ENCODE data around the gene SKAP2. TPM values are rescaled to one million over a fixed set of nuclear protein-coding genes. Genes with fewer than 3 reads are reported as not detected.

The SKAP2 gene
- total and polyA plus RNA-seq, 4 donors: 17.6 to 70.4 (median 38.2) TPM

DNA sequence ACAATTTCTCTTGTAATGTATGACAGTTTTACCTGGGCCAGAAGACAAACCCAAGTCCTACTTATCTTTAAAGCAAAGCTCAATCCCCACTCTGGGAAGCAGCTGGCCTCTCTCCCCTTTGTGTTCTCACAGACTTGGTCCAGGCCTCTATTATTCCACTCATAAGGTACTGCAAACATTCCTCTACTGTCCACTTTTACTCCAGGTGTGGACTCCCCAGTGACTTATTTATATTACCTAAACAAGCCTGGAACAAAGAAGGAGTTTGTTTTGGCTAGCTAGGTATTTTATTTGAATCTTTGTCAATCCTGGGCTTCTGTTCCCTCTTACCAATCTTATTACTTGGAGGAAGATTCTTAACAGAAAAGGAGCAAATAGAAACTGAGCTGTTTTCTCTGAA is 163.5 kb downstream of the SKAP2 start:
- Histone ChIP-seq H3K4me3 (ENCODE audit: low read depth, low read length) (no peak overlapping the region), H3K36me3 (ENCODE audit: control insufficient read depth, insufficient read depth, low read length) (no peaks in the 10 kb centered on the region), H3K4me1 (ENCODE audit: control insufficient read depth, insufficient read depth, low read length) (no peaks in the 10 kb centered on the region), H3K27ac (ENCODE audit: low read depth, low read length) (no peak overlapping the region), H3K27me3 (ENCODE audit: control insufficient read depth, insufficient read depth, low read length) (no peaks in the 10 kb centered on the region), H3K9me3 (ENCODE audit: control insufficient read depth, insufficient read depth, low read length) (no peaks in the 10 kb centered on the region)
- DNase-seq (ENCODE audit: low read depth in 4 of 6, low spot score in 6 of 6): no peak

DNA sequence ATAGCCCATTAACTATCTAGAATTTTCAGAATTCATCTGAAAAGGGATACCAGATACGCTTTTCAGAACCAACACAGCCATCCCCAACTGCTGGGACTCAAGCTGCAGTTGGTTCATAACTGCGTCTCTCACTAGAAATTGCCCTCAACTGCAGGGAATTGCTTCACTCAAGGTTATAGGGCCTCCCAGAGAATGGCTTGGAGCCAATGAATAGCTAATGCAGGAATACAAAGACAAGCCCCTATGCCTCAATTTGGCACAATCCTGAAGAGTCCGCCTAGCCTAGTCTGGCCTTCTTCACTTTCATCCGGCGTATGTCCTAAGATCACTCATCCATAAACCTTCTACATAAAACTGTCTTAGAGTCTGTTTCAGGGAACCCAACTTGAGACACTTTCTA is 164.0 kb downstream of the SKAP2 start:
- H3K27me3 ChIP-seq (ENCODE audit: control insufficient read depth, insufficient read depth, low read length): no peaks in the 10 kb centered on the region
- no peaks in the 10 kb centered on the region for H3K9me3 ChIP-seq (ENCODE audit: control insufficient read depth, insufficient read depth, low read length)
- H3K27ac ChIP-seq (ENCODE audit: low read depth, low read length): no peak overlapping the region
- 61% methylated on average over 5 of the region's 5 CpGs for WGBS (ENCODE audit: insufficient coverage)
- DNase-seq (ENCODE audit: low read depth in 4 of 6, low spot score in 6 of 6): no peak
- no peaks in the 10 kb centered on the region for H3K36me3 ChIP-seq (ENCODE audit: control insufficient read depth, insufficient read depth, low read length)
- no peak overlapping the region for H3K4me3 ChIP-seq (ENCODE audit: low read depth, low read length)
- no peaks in the 10 kb centered on the region for H3K4me1 ChIP-seq (ENCODE audit: control insufficient read depth, insufficient read depth, low read length)

- Histone ChIP-seq H3K4me3 (ENCODE audit: low read depth, low read length) (no peak overlapping the region), H3K27ac (ENCODE audit: low read depth, low read length) (no peak overlapping the region), H3K9me3 (ENCODE audit: control insufficient read depth, insufficient read depth, low read length) (no peaks in the 10 kb centered on the region), H3K36me3 (ENCODE audit: control insufficient read depth, insufficient read depth, low read length) (no peaks in the 10 kb centered on the region), H3K27me3 (ENCODE audit: control insufficient read depth, insufficient read depth, low read length) (no peaks in the 10 kb centered on the region), H3K4me1 (ENCODE audit: control insufficient read depth, insufficient read depth, low read length) (no peaks in the 10 kb centered on the region)
- DNase-seq (ENCODE audit: low read depth in 4 of 6, low spot score in 6 of 6): no peak
- WGBS (ENCODE audit: insufficient coverage): no CpG with 5 or more reads among the region's 1 CpG
These were observed 164.6 kb downstream of the SKAP2 start for GRCh38 chr7:26699766-26700165.

DNA sequence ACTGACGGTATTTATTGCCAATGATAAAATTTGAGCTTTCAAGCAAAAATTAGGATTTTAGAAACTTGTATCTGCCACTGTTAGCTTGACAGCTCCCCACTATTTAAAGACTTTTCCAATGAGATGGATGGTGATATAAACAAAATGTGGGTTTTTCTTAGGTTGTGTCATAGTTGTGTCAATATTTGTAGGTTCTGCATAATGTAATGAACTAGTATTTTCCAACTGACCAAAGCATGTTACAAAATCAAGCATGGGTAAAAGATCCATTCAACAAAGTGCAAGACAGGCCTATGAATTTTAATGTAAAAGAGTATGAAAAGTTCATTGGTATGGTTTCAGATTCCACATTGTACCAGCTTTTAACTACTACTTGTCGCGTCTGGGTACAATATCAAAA is 165.6 kb downstream of the SKAP2 start:
- no CpG with 5 or more reads among the region's 3 CpGs for WGBS (ENCODE audit: insufficient coverage)

GRCh38 chr7:26698194-26698593 is 166.2 kb downstream of the SKAP2 start:
- Histone ChIP-seq H3K9me3 (ENCODE audit: control insufficient read depth, insufficient read depth, low read length) (no peaks in the 10 kb centered on the region), H3K27ac (ENCODE audit: low read depth, low read length) (no peak overlapping the region), H3K27me3 (ENCODE audit: control insufficient read depth, insufficient read depth, low read length) (no peaks in the 10 kb centered on the region), H3K4me3 (ENCODE audit: low read depth, low read length) (no peak overlapping the region), H3K4me1 (ENCODE audit: control insufficient read depth, insufficient read depth, low read length) (no peaks in the 10 kb centered on the region), H3K36me3 (ENCODE audit: control insufficient read depth, insufficient read depth, low read length) (no peaks in the 10 kb centered on the region)
- no CpG with 5 or more reads among the region's 1 CpG for WGBS (ENCODE audit: insufficient coverage)
- DNase-seq (ENCODE audit: low read depth in 4 of 6, low spot score in 6 of 6): no peak

More for the DNA sequence above, 165.6 kb downstream of the SKAP2 start:
- H3K36me3 ChIP-seq (ENCODE audit: control insufficient read depth, insufficient read depth, low read length): no peaks in the 10 kb centered on the region
- H3K4me1 ChIP-seq (ENCODE audit: control insufficient read depth, insufficient read depth, low read length): no peaks in the 10 kb centered on the region
- H3K9me3 ChIP-seq (ENCODE audit: control insufficient read depth, insufficient read depth, low read length): no peaks in the 10 kb centered on the region
- no peak overlapping the region for H3K4me3 ChIP-seq (ENCODE audit: low read depth, low read length)
- H3K27me3 ChIP-seq (ENCODE audit: control insufficient read depth, insufficient read depth, low read length): no peaks in the 10 kb centered on the region
- no peak for DNase-seq (ENCODE audit: low read depth in 4 of 6, low spot score in 6 of 6)
- H3K27ac ChIP-seq (ENCODE audit: low read depth, low read length): no peak overlapping the region

GRCh38 chr7:26696978-26697377 is 167.4 kb downstream of the SKAP2 start:
- Histone ChIP-seq H3K9me3 (ENCODE audit: control insufficient read depth, insufficient read depth, low read length) (no peaks in the 10 kb centered on the region), H3K27me3 (ENCODE audit: control insufficient read depth, insufficient read depth, low read length) (no peaks in the 10 kb centered on the region)
- WGBS (ENCODE audit: insufficient coverage): no CpG with 5 or more reads among the region's 5 CpGs

GRCh38 chr7:26696161-26696560 is 168.2 kb downstream of the SKAP2 start:
- H3K36me3 ChIP-seq (ENCODE audit: control insufficient read depth, insufficient read depth, low read length): no peaks in the 10 kb centered on the region
- H3K27me3 ChIP-seq (ENCODE audit: control insufficient read depth, insufficient read depth, low read length): no peaks in the 10 kb centered on the region
- no peak for DNase-seq (ENCODE audit: low read depth in 4 of 6, low spot score in 6 of 6)
- no peak overlapping the region for H3K4me3 ChIP-seq (ENCODE audit: low read depth, low read length)
- no peak overlapping the region for H3K27ac ChIP-seq (ENCODE audit: low read depth, low read length)
- H3K4me1 ChIP-seq (ENCODE audit: control insufficient read depth, insufficient read depth, low read length): no peaks in the 10 kb centered on the region
- H3K9me3 ChIP-seq (ENCODE audit: control insufficient read depth, insufficient read depth, low read length): no peaks in the 10 kb centered on the region

More at GRCh38 chr7:26696978-26697377, 167.4 kb downstream of the SKAP2 start:
- H3K4me1 ChIP-seq (ENCODE audit: control insufficient read depth, insufficient read depth, low read length): no peaks in the 10 kb centered on the region
- H3K36me3 ChIP-seq (ENCODE audit: control insufficient read depth, insufficient read depth, low read length): no peaks in the 10 kb centered on the region
- H3K27ac ChIP-seq (ENCODE audit: low read depth, low read length): no peak overlapping the region
- DNase-seq (ENCODE audit: low read depth in 4 of 6, low spot score in 6 of 6): no peak
- H3K4me3 ChIP-seq (ENCODE audit: low read depth, low read length): no peak overlapping the region

DNA sequence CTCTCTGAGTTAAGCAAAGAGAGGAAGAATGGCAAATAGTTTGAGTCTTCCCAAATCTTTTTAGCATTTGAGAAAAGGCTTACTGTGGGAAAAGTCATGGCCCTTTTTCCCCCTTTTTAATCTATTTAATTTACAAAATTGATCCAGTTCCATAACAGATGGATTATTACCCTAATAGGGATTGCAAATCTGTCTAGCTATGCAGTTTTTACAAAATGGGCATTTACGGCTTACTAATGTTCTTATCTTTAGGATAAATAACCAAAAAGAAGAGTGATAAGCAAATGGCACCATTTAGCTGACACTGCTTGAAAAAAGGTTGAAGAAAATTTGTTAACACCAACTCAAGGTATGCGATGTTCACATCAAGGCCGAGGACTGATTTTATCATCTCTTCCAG is 169.7 kb downstream of the SKAP2 start:
- H3K9me3 ChIP-seq (ENCODE audit: control insufficient read depth, insufficient read depth, low read length): no peaks in the 10 kb centered on the region
- DNase-seq (ENCODE audit: low read depth in 4 of 6, low spot score in 6 of 6): peak in 1 of 6 donors; percentile 32
- H3K27me3 ChIP-seq (ENCODE audit: control insufficient read depth, insufficient read depth, low read length): no peaks in the 10 kb centered on the region
- H3K36me3 ChIP-seq (ENCODE audit: control insufficient read depth, insufficient read depth, low read length): no peaks in the 10 kb centered on the region
- H3K4me1 ChIP-seq (ENCODE audit: control insufficient read depth, insufficient read depth, low read length): no peaks in the 10 kb centered on the region
- H3K4me3 ChIP-seq (ENCODE audit: low read depth, low read length): no peak overlapping the region
- no CpG with 5 or more reads among the region's 3 CpGs for WGBS (ENCODE audit: insufficient coverage)
- H3K27ac ChIP-seq (ENCODE audit: low read depth, low read length): no peak overlapping the region

DNA sequence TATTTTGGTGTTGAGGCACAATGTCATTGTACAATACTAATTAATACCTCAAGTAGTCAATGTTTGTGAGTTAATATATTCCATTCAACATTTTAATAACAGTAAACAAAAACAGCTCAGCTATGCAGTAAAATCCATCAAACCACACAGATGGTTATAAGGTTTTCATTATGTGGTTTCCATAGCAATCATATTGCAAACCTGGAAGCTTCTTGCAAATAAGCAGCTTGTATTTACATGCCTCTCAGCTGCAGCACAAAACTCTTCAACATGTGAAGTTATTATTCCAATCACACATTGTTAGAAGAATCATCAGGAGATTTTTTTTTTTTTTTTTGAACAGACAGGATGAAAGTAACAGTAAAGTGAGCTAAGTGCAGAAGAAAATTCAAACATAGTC is 170.2 kb downstream of the SKAP2 start:
- Histone ChIP-seq H3K36me3 (ENCODE audit: control insufficient read depth, insufficient read depth, low read length) (no peaks in the 10 kb centered on the region), H3K4me3 (ENCODE audit: low read depth, low read length) (no peak overlapping the region), H3K9me3 (ENCODE audit: control insufficient read depth, insufficient read depth, low read length) (no peaks in the 10 kb centered on the region), H3K27ac (ENCODE audit: low read depth, low read length) (no peak overlapping the region), H3K27me3 (ENCODE audit: control insufficient read depth, insufficient read depth, low read length) (no peaks in the 10 kb centered on the region), H3K4me1 (ENCODE audit: control insufficient read depth, insufficient read depth, low read length) (no peaks in the 10 kb centered on the region)
- peak in 2 of 6 donors; percentile 83 to 84 for DNase-seq (ENCODE audit: low read depth in 4 of 6, low spot score in 6 of 6)

DNA sequence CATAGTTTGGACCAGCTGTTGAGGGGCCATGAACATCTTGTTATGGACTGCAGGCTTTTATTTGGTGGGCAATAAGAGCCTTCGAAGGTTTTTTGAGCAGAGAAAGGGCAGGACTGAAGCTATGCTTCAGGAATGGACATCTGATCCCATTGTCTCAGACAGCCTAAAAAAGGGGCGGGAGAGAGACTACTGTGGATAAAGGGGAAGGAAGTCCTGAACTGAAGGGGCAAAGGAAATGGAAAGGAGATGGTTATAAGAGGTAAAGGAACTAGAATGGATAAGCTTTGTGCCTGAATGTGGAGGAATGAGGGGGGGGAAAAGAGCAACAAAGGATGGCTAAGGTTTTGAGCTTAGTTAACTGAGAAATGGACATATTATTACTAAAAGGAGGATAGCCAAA is 172.5 kb downstream of the SKAP2 start:
- Histone ChIP-seq H3K27me3 (ENCODE audit: control insufficient read depth, insufficient read depth, low read length) (no peaks in the 10 kb centered on the region), H3K9me3 (ENCODE audit: control insufficient read depth, insufficient read depth, low read length) (no peaks in the 10 kb centered on the region), H3K27ac (ENCODE audit: low read depth, low read length) (no peak overlapping the region), H3K36me3 (ENCODE audit: control insufficient read depth, insufficient read depth, low read length) (no peaks in the 10 kb centered on the region), H3K4me3 (ENCODE audit: low read depth, low read length) (no peak overlapping the region), H3K4me1 (ENCODE audit: control insufficient read depth, insufficient read depth, low read length) (peaks cover under 1% of the 10 kb centered on the region)
- WGBS (ENCODE audit: insufficient coverage): 54% methylated on average over 2 of the region's 2 CpGs
- no peak for DNase-seq (ENCODE audit: low read depth in 4 of 6, low spot score in 6 of 6)
